Lower leg skin (tissue), 4 donors: ENCODE measurements around the gene ACTL8. TPM values are rescaled to one million over a fixed set of nuclear protein-coding genes. Genes with fewer than 3 reads are reported as not detected.

ENCODE experiments used
- DNase-seq, 2 donors: peaks; one replicate each; pipeline ENCODE4 v3.0.0-alpha.2; 2019; ENCODE audit warnings: low spot score in 2 of 2
- H3K4me3 ChIP-seq: fragments of 200-600 bp; sonication (generic); 2 replicates; pipeline ENCODE4 v1.5.1; 2017; ENCODE audit warnings: mild to moderate bottlenecking, low read depth; ENCODE audit not compliant: poor library complexity, severe bottlenecking
- CTCF ChIP-seq, 3 donors: fragments of 450-650 bp; IDR thresholded peaks; one replicate each; pipeline ENCODE4 v1.5.1; 2016; ENCODE audit warnings: antibody characterized with exemption in 3 of 3, mild to moderate bottlenecking in 3 of 3, moderate library complexity in 2 of 3
- POLR2A ChIP-seq, 2 donors: fragments of 450-650 bp; IDR thresholded peaks; one replicate each; pipeline ENCODE4 v1.6.1; 2016 to 2017; ENCODE audit warnings: antibody characterized with exemption in 2 of 2, mild to moderate bottlenecking in 1 of 2, moderate library complexity in 1 of 2
- WGBS, 2 donors: methylation state at CpG; one replicate each; pipeline ENCODE4 v1.1.5; 2018; 5-methylcytosine and 5-hydroxymethylcytosine counted together
- intact Hi-C: fragments of 100-400 bp; cut with DNase I; formaldehyde crosslinking; loops from one replicate; pipeline ENCODE4 v1.15.0; 2023; ENCODE audit warnings: low total_unique reads
- total RNA-seq, 4 donors: library from RNA; depleted of rRNA; stranded (reverse); fragments of >200 nt; gene quantifications; one replicate each; pipeline ENCODE4 v1.1.0, GENCODE V29; 2016

ACTL8 gene
- total RNA-seq, 4 donors from 2014 or later, result not detected

GRCh38 chr1:17735348-17735747, 19.8 kb upstream of the ACTL8 start:
- intact Hi-C loops, result no loop called here
- 81 to 88% methylated on average over 2 of the region's 2 CpGs for WGBS, 2 donors
- TF ChIP-seq POLR2A (IDR thresholded peaks at IDR 0.05) (no peak), CTCF (IDR thresholded peaks at IDR 0.05) (no peak)
- no peak for DNase-seq
- H3K4me3 ChIP-seq, result no peak overlapping the region

GRCh38 chr1:17735793-17736192, 19.3 kb upstream of the ACTL8 start:
- WGBS, 2 donors, result 59 to 61% methylated on average over 7 of the region's 7 CpGs
- no peak for TF ChIP-seq POLR2A (IDR thresholded peaks at IDR 0.05)
- no peak for TF ChIP-seq CTCF (IDR thresholded peaks at IDR 0.05)
- DNase-seq, result no peak
- intact Hi-C loops, result no loop called here
- no peak overlapping the region for H3K4me3 ChIP-seq

DNA sequence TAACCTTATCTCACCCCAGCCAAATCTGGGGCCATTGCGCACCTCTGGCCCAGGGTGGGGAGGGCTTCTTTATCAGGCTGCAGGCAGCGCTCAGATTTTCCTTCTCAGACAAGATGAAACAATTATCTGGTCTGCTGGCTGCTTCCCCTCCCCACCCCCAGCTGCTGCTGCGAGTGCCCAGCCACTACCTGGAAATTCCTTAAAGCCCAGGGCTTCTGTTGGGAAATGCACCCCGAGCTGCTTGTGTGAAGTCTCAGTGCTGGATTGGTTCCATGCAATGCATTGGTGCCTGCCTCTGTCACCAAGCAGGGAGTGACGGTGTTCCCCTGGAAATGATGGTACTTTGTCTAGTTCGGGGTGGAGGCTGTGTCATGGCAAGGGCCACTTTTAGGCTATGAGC, 18.5 kb upstream of the ACTL8 start:
- no peak overlapping the region for H3K4me3 ChIP-seq
- intact Hi-C loops, result no loop called here
- no peak for DNase-seq
- no peak for TF ChIP-seq CTCF (IDR thresholded peaks at IDR 0.05)
- TF ChIP-seq POLR2A (IDR thresholded peaks at IDR 0.05), result no peak
- WGBS, 2 donors, result 49 to 58% methylated on average over 6 of the region's 6 CpGs

DNA sequence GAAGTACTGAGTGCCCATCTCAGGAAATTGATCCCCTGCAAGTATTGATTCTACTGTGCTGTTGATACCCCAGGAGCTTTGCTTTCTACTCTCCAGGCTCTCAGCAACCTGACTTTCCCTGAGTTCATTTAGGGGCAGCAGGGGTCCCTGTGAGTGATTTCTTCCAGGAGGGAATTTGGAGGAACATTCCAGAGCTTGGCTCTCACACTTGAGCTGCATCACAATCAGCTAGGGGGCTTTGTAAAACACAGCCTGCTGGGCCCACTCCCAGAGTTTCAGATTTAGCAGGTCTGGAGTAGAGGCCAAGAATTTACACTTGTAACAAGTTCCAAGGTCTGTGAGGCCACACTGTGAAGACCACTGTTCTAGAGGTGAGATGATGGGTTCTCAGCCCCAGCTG, 16.1 kb upstream of the ACTL8 start:
- intact Hi-C loops, result no loop called here
- H3K4me3 ChIP-seq, result no peak overlapping the region
- DNase-seq, result no peak
- no peak for TF ChIP-seq CTCF (IDR thresholded peaks at IDR 0.05)
- no peak for TF ChIP-seq POLR2A (IDR thresholded peaks at IDR 0.05)

DNA sequence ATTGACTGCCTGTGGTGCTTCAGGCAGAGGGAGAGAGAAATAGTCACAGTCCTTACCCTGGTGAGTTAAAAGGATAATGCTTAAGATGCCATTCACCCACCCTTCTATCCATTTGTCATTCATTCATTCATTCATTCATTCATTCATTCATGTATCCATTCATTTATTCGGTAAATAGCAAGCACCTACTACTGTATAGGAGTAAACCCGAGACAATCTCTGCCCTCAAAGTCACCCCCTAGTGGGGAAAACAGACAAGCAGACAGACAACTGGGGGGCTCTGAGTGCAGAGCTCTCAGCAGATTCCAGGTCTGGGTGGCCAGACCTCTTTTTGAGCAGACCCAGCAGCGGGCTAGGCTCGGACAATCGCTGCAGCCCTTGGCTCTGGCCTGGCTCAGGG, 14.1 kb upstream of the ACTL8 start:
- H3K4me3 ChIP-seq, result no peak overlapping the region
- no peak for DNase-seq
- no peak for TF ChIP-seq CTCF (IDR thresholded peaks at IDR 0.05)
- TF ChIP-seq POLR2A (IDR thresholded peaks at IDR 0.05), result no peak
- intact Hi-C loops, result no loop called here
- WGBS, 2 donors, result 71 to 86% methylated on average over 3 to 5 of the region's 5 CpGs

DNA sequence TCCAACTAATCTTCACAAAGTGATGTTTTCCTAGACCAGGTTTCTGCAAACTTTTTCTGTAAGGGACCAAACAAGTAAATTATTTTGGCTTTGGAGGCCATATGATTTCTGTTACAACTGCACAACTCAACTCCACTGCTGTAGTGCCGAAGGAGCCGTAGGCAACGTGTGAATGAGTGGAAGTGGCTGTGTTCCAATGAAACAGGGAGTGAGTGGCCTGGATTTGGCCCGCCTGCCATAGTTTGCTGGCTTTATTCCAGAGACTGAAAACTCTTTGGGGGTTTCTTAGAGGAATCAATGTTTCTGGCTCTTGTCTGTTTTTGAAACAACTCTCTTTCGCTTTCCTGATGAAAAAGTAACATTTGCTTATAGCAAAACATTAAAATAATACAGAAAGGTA, 12.6 kb upstream of the ACTL8 start:
- H3K4me3 ChIP-seq, result no peak overlapping the region
- intact Hi-C loops, result no loop called here
- no peak for DNase-seq
- TF ChIP-seq POLR2A (IDR thresholded peaks at IDR 0.05), result no peak
- TF ChIP-seq CTCF (IDR thresholded peaks at IDR 0.05), result no peak
- 22 to 23% methylated on average over 5 of the region's 5 CpGs for WGBS, 2 donors
